Activated naive CD8-positive, alpha-beta T cell treated with anti-CD3 and anti-CD28 coated beads, Interleukin-2, amount 50 U/mL, for 24 hours (primary cell): ENCODE results near the gene DISP3.
"Not testable (repeated sequence)": the region's sequence is repeated elsewhere in the genome, so short reads cannot be mapped to it uniquely, and the experiment has no call there.

Experiments
- ATAC-seq: fragments of 150-1000 bp; cut with Tn5 transposase; one replicate; pipeline ENCODE4 v1.10.0; 2021
- DNase-seq: peaks from one replicate; pipeline ENCODE4 v3.0.0; 2021
- H3K27ac Mint-ChIP-seq: one replicate; pipeline ENCODE4 v1.8.0; 2021; ENCODE audit warnings: mild to moderate bottlenecking, mixed read lengths
- H3K27me3 Mint-ChIP-seq: one replicate; pipeline ENCODE4 v1.8.0; 2021; ENCODE audit warnings: mixed read lengths
- H3K36me3 Mint-ChIP-seq: one replicate; pipeline ENCODE4 v1.8.0; 2021; ENCODE audit warnings: low read depth, mixed read lengths
- H3K4me1 Mint-ChIP-seq: one replicate; pipeline ENCODE4 v1.8.0; 2021; ENCODE audit warnings: mixed read lengths
- H3K4me3 Mint-ChIP-seq: one replicate; pipeline ENCODE4 v1.8.0; 2021; ENCODE audit warnings: mild to moderate bottlenecking, moderate library complexity, mixed read lengths
- H3K9me3 Mint-ChIP-seq: one replicate; pipeline ENCODE4 v1.8.0; 2021; ENCODE audit warnings: mixed read lengths

The DISP3 gene

GRCh38 chr1:11568687-11569086 is 89.7 kb downstream of the DISP3 start:
- no peak overlapping the region for H3K4me3 Mint-ChIP-seq
- no peak overlapping the region for H3K27ac Mint-ChIP-seq
- H3K4me1 Mint-ChIP-seq = no peaks in the 10 kb centered on the region
- H3K36me3 Mint-ChIP-seq = no peaks in the 10 kb centered on the region
- ATAC-seq (no peak), DNase-seq (no peak)
- no peaks in the 10 kb centered on the region for H3K9me3 Mint-ChIP-seq
- H3K27me3 Mint-ChIP-seq = peaks cover 9% of the 10 kb centered on the region

GRCh38 chr1:11569551-11569950 is 90.6 kb downstream of the DISP3 start:
- H3K4me1 Mint-ChIP-seq = no peaks in the 10 kb centered on the region

DNA sequence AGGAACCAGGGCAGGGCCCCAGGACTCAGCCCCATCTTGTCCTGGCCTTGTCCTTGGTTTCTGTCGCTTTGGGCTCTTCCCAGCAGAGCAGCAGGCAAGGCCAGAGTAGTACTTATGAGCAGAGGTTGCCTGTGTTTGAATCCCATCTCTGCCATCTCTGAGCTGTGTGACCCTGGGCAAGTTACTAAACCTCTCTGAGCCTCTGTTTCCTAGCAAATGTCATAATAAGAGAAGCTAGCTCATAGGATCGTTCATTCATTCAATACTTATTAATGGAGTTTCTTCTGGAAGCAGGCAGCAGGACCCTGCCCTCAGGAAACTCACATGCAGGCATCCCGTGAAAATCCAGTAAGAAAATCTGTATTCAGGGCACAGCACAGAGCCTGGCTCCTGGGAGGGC is 91.0 kb downstream of the DISP3 start:
- Mint-ChIP-seq H3K27me3 (peaks cover 4% of the 10 kb centered on the region), H3K4me1 (no peaks in the 10 kb centered on the region), H3K4me3 (no peak overlapping the region), H3K36me3 (no peaks in the 10 kb centered on the region), H3K9me3 (no peaks in the 10 kb centered on the region), H3K27ac (no peak overlapping the region)
- DNase-seq (no peak), ATAC-seq (no peak)

More at GRCh38 chr1:11569551-11569950, 90.6 kb downstream of the DISP3 start:
- ATAC-seq (no peak), DNase-seq (no peak)
- no peak overlapping the region for H3K4me3 Mint-ChIP-seq
- no peaks in the 10 kb centered on the region for H3K36me3 Mint-ChIP-seq
- H3K27me3 Mint-ChIP-seq = peaks cover 4% of the 10 kb centered on the region
- no peak overlapping the region for H3K27ac Mint-ChIP-seq
- no peaks in the 10 kb centered on the region for H3K9me3 Mint-ChIP-seq

DNA sequence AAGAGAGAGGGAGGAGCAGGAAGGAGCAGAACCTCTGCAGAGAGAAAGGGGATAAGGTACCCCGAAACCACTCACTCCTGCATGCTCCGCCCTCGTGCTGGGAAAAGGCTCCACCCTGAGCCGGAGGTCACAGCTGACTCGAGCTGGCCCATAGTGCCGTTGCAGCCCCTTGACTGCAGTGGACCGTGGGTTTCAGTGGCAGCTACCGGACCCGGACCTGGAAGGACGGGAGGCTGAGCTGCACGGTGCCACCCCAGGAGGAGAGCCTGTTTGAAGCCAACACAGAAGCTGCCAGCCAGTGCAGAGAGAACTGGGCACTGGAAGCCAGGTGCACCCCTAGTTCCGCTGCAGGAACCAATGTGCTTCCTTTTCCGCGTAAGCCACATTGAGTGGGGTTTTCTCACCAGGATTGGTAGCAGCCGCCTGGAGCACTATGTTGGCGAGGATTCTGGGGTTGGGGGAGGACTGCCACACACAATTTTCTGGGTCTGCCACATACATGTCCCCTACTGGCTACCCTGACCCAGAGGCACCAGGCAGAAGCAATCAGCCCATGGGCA is 91.9 kb downstream of the DISP3 start:
- ATAC-seq (no peak), DNase-seq (no peak)
- H3K4me3 Mint-ChIP-seq = no peak overlapping the region
- H3K27me3 Mint-ChIP-seq = peaks cover 4% of the 10 kb centered on the region
- H3K4me1 Mint-ChIP-seq = no peaks in the 10 kb centered on the region
- no peak overlapping the region for H3K27ac Mint-ChIP-seq
- no peaks in the 10 kb centered on the region for H3K9me3 Mint-ChIP-seq
- H3K36me3 Mint-ChIP-seq = no peaks in the 10 kb centered on the region

GRCh38 chr1:11571906-11572616 is 93.1 kb downstream of the DISP3 start:
- H3K36me3 Mint-ChIP-seq = no peaks in the 10 kb centered on the region
- no peak overlapping the region for H3K27ac Mint-ChIP-seq
- H3K4me1 Mint-ChIP-seq = no peaks in the 10 kb centered on the region

GRCh38 chr1:11573116-11573692 is 94.2 kb downstream of the DISP3 start:
- H3K9me3 Mint-ChIP-seq = no peaks in the 10 kb centered on the region
- peaks cover 8% of the 10 kb centered on the region for H3K27me3 Mint-ChIP-seq
- ATAC-seq = no peak

More at GRCh38 chr1:11571906-11572616, 93.1 kb downstream of the DISP3 start:
- DNase-seq (peak; percentile 8), ATAC-seq (no peak)
- no peaks in the 10 kb centered on the region for H3K9me3 Mint-ChIP-seq
- H3K4me3 Mint-ChIP-seq = no peak overlapping the region
- peaks cover 4% of the 10 kb centered on the region for H3K27me3 Mint-ChIP-seq

DNA sequence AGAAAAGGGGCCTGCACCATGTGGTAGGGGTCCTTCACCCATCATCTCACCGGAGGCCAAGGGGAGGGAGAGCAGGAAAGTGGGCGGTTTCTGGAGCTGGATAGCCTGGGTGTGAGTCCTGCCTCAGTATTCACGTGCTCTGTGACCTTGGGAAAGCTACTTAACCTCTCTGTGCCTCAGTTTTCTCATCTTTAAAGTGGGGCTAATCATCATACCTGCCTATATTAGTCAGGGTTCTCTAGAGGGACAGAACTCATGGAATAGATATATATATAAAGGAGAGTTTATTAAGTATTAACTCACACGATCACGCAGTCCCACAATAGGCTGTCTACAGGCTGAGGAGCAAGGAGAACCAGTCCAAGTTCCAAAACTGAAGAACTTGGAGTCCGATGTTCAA is 96.6 kb downstream of the DISP3 start:
- Mint-ChIP-seq H3K27ac (no peak overlapping the region), H3K4me1 (no peaks in the 10 kb centered on the region), H3K27me3 (peaks cover 3% of the 10 kb centered on the region), H3K4me3 (no peak overlapping the region), H3K9me3 (no peaks in the 10 kb centered on the region), H3K36me3 (no peaks in the 10 kb centered on the region)
- ATAC-seq (no peak), DNase-seq (no peak)

More at GRCh38 chr1:11573116-11573692, 94.2 kb downstream of the DISP3 start:
- DNase-seq = no peak
- no peak overlapping the region for H3K4me3 Mint-ChIP-seq
- no peak overlapping the region for H3K27ac Mint-ChIP-seq
- no peaks in the 10 kb centered on the region for H3K36me3 Mint-ChIP-seq
- H3K4me1 Mint-ChIP-seq = no peaks in the 10 kb centered on the region

GRCh38 chr1:11576109-11576875 is 97.3 kb downstream of the DISP3 start:
- ATAC-seq (no peak), DNase-seq (no peak)
- Mint-ChIP-seq H3K27ac (no peak overlapping the region), H3K9me3 (no peaks in the 10 kb centered on the region), H3K36me3 (no peaks in the 10 kb centered on the region), H3K4me1 (no peaks in the 10 kb centered on the region), H3K4me3 (no peak overlapping the region), H3K27me3 (peaks cover 3% of the 10 kb centered on the region)

GRCh38 chr1:11578004-11578403 is 99.0 kb downstream of the DISP3 start:
- DNase-seq = no peak
- H3K4me1 Mint-ChIP-seq = no peaks in the 10 kb centered on the region
- H3K9me3 Mint-ChIP-seq = no peaks in the 10 kb centered on the region
- peaks cover 7% of the 10 kb centered on the region for H3K27me3 Mint-ChIP-seq
- no peak for ATAC-seq
- no peak overlapping the region for H3K4me3 Mint-ChIP-seq
- no peaks in the 10 kb centered on the region for H3K36me3 Mint-ChIP-seq
- H3K27ac Mint-ChIP-seq = no peak overlapping the region

DNA sequence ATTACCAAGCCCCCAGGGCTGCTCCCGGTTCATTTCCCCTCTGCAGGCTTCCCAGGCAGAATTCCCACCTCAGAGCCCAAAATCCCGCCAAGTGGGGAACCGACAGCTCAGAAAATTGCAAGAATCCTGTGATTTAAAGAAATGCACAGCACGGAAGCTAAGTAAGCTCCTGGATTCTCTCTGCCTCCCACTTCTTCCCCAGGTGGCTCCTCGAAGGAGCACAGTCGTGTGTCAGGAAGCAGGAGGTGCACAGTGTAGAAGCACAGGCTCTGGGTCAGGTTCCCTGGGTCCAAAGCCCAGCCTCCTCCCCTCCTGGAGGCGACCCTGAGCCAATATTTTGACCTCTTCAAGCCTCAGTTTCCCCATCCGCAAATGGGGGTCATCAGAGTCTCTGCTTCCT is 100.6 kb downstream of the DISP3 start:
- ATAC-seq (no peak), DNase-seq (no peak)
- Mint-ChIP-seq H3K4me1 (no peaks in the 10 kb centered on the region), H3K36me3 (no peaks in the 10 kb centered on the region), H3K9me3 (no peaks in the 10 kb centered on the region), H3K27ac (no peak overlapping the region), H3K27me3 (peaks cover 7% of the 10 kb centered on the region), H3K4me3 (no peak overlapping the region)

GRCh38 chr1:11580049-11580448 is 101.1 kb downstream of the DISP3 start:
- H3K4me1 Mint-ChIP-seq, DNase-seq, ATAC-seq, H3K27me3 Mint-ChIP-seq, H3K9me3 Mint-ChIP-seq, H3K36me3 Mint-ChIP-seq, H3K4me3 Mint-ChIP-seq, H3K27ac Mint-ChIP-seq: not testable (repeated sequence)

GRCh38 chr1:11581445-11581991 is 102.6 kb downstream of the DISP3 start:
- DNase-seq (no peak), ATAC-seq (no peak)
- no peaks in the 10 kb centered on the region for H3K9me3 Mint-ChIP-seq
- H3K27ac Mint-ChIP-seq = no peak overlapping the region
- no peaks in the 10 kb centered on the region for H3K4me1 Mint-ChIP-seq
- no peaks in the 10 kb centered on the region for H3K36me3 Mint-ChIP-seq
- H3K27me3 Mint-ChIP-seq = peaks cover 11% of the 10 kb centered on the region
- no peak overlapping the region for H3K4me3 Mint-ChIP-seq

DNA sequence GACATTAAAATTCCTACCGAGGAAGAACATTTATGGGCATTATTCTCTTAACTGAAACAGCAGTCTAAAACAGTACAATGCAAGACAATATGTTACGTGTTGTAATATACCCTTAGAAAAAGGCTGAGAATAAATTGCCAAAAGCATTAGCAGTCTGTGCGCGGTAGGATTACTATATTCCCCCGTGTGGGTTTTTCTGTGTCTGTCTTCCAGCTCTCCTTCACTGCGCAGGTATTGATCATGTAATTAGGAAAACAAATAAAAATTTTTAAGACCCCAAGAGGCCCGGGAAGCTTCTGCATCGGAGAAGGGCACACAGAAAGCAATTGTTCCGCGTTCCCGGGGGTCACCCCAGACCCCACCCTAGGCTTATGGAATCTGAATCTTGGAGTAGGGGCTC is 106.4 kb downstream of the DISP3 start:
- H3K4me3 Mint-ChIP-seq = no peak overlapping the region
- H3K27ac Mint-ChIP-seq = no peak overlapping the region
- no peaks in the 10 kb centered on the region for H3K4me1 Mint-ChIP-seq
- H3K36me3 Mint-ChIP-seq = no peaks in the 10 kb centered on the region
- no peak for ATAC-seq
- DNase-seq = no peak
- H3K9me3 Mint-ChIP-seq = no peaks in the 10 kb centered on the region
- peaks cover 15% of the 10 kb centered on the region for H3K27me3 Mint-ChIP-seq
